ENCODE results near the gene HOXC5. TPM values are rescaled to one million over a fixed set of nuclear protein-coding genes. Genes with fewer than 3 reads are reported as not detected.

Gene HOXC5
- total RNA-seq, 1 experiment from 2014 or later = not detected

DNA sequence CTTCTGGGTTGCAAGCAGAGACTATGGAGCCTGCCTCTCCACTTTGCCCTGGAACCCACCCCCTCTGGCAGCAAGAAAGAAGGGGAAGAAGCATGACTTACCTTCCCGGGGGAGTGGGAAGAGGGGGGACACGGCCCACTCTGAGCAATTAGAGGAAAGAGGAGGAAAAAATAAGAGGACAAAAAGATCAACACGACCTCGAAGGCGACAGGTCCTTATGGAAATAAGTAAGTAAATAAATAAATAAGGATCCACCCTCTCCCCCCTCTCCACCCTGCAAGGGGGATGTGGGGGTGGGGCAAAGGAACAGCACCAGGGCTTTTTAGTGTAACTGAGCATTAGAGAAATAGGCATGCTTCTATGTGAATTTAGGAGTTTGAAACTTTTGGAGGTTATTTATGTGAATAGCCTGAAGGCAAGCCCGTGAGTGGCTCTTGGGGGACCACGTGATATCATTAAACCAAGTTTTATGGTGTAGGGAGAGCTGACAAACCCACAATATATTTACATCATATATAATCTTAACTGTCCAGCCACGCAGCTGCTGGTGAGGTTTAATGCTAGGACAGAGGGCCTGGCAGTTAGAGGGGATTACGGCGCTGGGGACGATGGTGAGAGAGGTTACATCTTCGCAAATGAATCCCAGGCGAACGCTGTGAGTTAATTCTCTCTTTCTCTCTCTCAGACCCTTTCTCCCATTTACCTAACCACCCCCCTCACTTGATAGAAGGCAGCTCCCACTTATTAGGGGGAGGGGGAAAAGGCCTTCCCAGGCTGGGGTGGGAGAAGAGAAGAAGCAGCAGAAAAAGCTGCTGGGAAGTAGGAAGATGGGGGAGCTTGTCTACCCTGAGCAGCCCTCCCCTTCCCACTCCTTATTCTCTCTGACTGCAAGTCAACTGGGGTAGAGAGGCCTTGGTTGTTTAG, 4.8 kb downstream of the HOXC5 start:
- peaks cover 99% of the 10 kb centered on the region for H3K27me3 Mint-ChIP-seq (ENCODE audit: unreplicated experiment)
- TF ChIP-seq, protein P1, sequence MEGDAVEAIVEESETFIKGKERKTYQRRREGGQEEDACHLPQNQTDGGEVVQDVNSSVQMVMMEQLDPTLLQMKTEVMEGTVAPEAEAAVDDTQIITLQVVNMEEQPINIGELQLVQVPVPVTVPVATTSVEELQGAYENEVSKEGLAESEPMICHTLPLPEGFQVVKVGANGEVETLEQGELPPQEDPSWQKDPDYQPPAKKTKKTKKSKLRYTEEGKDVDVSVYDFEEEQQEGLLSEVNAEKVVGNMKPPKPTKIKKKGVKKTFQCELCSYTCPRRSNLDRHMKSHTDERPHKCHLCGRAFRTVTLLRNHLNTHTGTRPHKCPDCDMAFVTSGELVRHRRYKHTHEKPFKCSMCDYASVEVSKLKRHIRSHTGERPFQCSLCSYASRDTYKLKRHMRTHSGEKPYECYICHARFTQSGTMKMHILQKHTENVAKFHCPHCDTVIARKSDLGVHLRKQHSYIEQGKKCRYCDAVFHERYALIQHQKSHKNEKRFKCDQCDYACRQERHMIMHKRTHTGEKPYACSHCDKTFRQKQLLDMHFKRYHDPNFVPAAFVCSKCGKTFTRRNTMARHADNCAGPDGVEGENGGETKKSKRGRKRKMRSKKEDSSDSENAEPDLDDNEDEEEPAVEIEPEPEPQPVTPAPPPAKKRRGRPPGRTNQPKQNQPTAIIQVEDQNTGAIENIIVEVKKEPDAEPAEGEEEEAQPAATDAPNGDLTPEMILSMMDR (IDR thresholded peaks at IDR 0.05; ENCODE audit: unreplicated experiment) = no peak
- BruUV-seq (replicated peaks) = no TSS peak
- peaks cover 12% of the 10 kb centered on the region for H3K4me1 Mint-ChIP-seq (ENCODE audit: low read depth, unreplicated experiment)
- DNase-seq = no peak
- H3K36me3 Mint-ChIP-seq (ENCODE audit: insufficient read depth, unreplicated experiment) = peaks cover 11% of the 10 kb centered on the region
- no peaks in the 10 kb centered on the region for H3K9me3 Mint-ChIP-seq (ENCODE audit: low read depth, unreplicated experiment)
- no peak overlapping the region for H3K27ac Mint-ChIP-seq (ENCODE audit: unreplicated experiment)
- H3K4me3 Mint-ChIP-seq (ENCODE audit: low read depth, unreplicated experiment) = no peak overlapping the region
- intact Hi-C loops (cut with micrococcal nuclease; ENCODE audit: unreplicated experiment) = no loop called here
- CTCF ChIA-PET = interaction anchor here (0.6 to 1.1 kb wide), 4 partner anchors 14 to 164 kb away, joined by 3 to 4 read pairs (median 3); no protein-coding TSS in a partner anchor

DNA sequence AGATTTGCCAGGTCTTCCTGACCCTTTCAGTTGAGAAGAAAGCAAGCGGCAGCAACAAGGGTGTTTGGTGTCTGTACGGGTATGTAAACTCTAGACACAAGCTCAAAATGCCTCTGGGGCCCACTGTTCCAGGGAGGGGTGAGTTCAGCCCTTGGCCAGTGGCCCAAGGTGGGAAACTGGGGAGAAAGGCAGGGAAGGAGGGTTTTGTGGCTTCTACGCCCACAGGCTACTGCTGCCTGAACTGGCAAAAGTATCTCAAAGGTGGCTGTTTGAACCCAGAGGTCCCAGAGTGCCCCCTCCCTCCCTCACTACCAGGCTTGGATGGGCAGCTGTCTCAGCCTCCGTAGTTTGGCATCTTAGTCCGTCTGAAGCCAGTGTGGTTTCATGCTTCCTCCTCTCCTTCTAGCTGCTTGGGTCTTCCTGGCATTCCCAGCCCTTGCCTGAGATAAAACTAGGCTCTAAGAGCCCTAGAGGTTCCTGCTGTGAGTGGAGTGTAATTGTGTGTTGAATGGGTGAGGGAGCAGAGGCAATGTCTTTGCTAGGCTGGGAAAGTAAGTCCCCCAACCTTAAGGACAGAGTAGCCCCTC, 5.5 kb downstream of the HOXC5 start:
- no TSS peak for BruUV-seq (replicated peaks)
- intact Hi-C loops (cut with micrococcal nuclease; ENCODE audit: unreplicated experiment) = no loop called here
- TF ChIP-seq, protein P1 (IDR thresholded peaks at IDR 0.05; ENCODE audit: unreplicated experiment) = no peak
- H3K9me3 Mint-ChIP-seq (ENCODE audit: low read depth, unreplicated experiment) = no peaks in the 10 kb centered on the region
- CTCF ChIA-PET = interaction anchor here (0.6 to 1.1 kb wide), 4 partner anchors 14 to 163 kb away, joined by 3 read pairs; partner anchors contain the start of gene HOXC13
- peaks cover 99% of the 10 kb centered on the region for H3K27me3 Mint-ChIP-seq (ENCODE audit: unreplicated experiment)
- no peak overlapping the region for H3K27ac Mint-ChIP-seq (ENCODE audit: unreplicated experiment)
- H3K36me3 Mint-ChIP-seq (ENCODE audit: insufficient read depth, unreplicated experiment) = peaks cover 3% of the 10 kb centered on the region
- peaks cover 5% of the 10 kb centered on the region for H3K4me1 Mint-ChIP-seq (ENCODE audit: low read depth, unreplicated experiment)
- H3K4me3 Mint-ChIP-seq (ENCODE audit: low read depth, unreplicated experiment) = no peak overlapping the region
- no peak for DNase-seq

DNA sequence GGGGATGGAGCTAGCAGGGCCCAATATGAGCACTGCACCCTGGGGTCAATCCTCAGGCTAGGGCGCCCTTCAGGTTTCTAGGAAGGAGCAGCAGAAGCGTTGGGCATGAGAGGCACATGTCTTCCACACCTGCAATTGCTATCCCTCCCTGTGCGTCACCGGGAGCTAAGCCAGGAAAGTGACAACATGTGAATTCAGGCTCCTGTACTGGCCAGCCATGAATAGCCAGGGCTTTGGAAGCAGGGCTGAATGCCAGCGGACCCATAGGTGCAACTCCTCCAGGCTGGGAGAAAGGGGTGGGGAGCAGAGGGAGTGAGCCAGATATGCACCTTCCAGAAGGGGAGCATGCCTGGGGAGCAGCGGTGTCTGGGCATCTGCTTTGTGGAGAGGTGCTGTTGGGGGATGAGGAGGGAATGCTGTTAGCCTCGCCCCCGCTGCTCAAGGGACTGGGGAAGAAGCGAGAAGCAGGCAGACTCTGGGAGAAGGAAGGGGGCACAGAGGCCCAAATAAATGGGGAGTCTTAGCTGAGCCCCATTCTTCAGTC, 6.1 kb downstream of the HOXC5 start:
- Mint-ChIP-seq H3K27me3 (ENCODE audit: unreplicated experiment) (peaks cover 99% of the 10 kb centered on the region), H3K4me3 (ENCODE audit: low read depth, unreplicated experiment) (no peak overlapping the region), H3K9me3 (ENCODE audit: low read depth, unreplicated experiment) (no peaks in the 10 kb centered on the region), H3K4me1 (ENCODE audit: low read depth, unreplicated experiment) (no peaks in the 10 kb centered on the region), H3K36me3 (ENCODE audit: insufficient read depth, unreplicated experiment) (no peaks in the 10 kb centered on the region), H3K27ac (ENCODE audit: unreplicated experiment) (no peak overlapping the region)
- intact Hi-C loops (cut with micrococcal nuclease; ENCODE audit: unreplicated experiment) = no loop called here
- TF ChIP-seq, protein P1 (IDR thresholded peaks at IDR 0.05; ENCODE audit: unreplicated experiment) = no peak
- BruUV-seq (replicated peaks) = no TSS peak
- DNase-seq = no peak
- CTCF ChIA-PET = interaction anchor here (0.7 to 1.1 kb wide), 3 partner anchors 100 to 162 kb away, joined by 3 read pairs; partner anchors contain the start of gene HOXC13

DNA sequence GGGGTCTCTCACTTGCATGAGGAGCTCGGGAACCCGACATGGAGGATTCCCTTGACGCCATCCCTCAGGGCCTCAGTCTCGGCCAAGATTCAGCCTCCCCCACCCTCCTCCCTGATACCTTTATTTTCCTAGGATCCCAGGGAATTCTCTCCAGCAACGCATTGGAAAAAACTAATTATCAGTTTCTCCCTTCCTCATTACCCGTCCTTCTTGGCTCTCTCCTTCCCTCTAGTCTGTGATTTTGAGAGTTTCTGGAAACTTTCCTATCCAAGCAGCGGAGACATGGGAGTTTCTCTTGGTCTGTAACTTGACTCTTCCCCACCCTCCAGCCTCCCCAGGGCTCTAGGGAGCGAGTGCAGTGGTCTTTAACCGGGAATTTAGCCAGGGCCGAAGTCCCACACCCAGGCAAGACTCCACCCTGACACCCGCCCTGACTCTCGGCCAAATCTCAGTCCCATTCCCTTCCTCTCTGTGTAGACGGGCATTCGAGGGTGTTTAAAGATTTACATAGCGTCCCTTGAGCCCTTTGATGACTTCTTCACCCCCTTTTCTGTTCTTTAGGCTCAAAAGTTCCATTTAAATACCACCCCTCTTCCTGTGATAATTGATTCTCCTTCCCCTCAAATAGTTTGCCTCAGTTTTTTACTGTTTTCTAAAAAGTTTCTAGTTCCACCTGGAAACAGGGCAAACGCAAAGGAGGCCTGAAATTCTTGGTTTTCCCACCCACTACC, 6.7 kb downstream of the HOXC5 start:
- CTCF ChIA-PET = interaction anchor here (0.6 to 1.1 kb wide), 3 partner anchors 31 to 152 kb away, joined by 3 to 6 read pairs (median 3); partner anchors contain the start of genes HOXC13 and HOXC8
- no peak overlapping the region for H3K4me3 Mint-ChIP-seq (ENCODE audit: low read depth, unreplicated experiment)

More for the DNA sequence above, 6.7 kb downstream of the HOXC5 start:
- BruUV-seq (replicated peaks) = no TSS peak
- no peaks in the 10 kb centered on the region for H3K9me3 Mint-ChIP-seq (ENCODE audit: low read depth, unreplicated experiment)
- H3K36me3 Mint-ChIP-seq (ENCODE audit: insufficient read depth, unreplicated experiment) = no peaks in the 10 kb centered on the region
- TF ChIP-seq, protein P1 (IDR thresholded peaks at IDR 0.05; ENCODE audit: unreplicated experiment) = no peak
- DNase-seq = no peak
- intact Hi-C loops (cut with micrococcal nuclease; ENCODE audit: unreplicated experiment) = no loop called here
- H3K4me1 Mint-ChIP-seq (ENCODE audit: low read depth, unreplicated experiment) = no peaks in the 10 kb centered on the region
- no peak overlapping the region for H3K27ac Mint-ChIP-seq (ENCODE audit: unreplicated experiment)
- H3K27me3 Mint-ChIP-seq (ENCODE audit: unreplicated experiment) = peaks cover 99% of the 10 kb centered on the region
